NCI-H2107 (cell line): ENCODE measurements around the gene ADGRG2.
"Not testable (repeated sequence)": the region's sequence is repeated elsewhere in the genome, so short reads cannot be mapped to it uniquely, and the experiment has no call there.

Source experiments
- DNase-seq: peaks from one replicate; lab custom pipeline; 2025; lab: John Stamatoyannopoulos, UW

ADGRG2 gene

DNA sequence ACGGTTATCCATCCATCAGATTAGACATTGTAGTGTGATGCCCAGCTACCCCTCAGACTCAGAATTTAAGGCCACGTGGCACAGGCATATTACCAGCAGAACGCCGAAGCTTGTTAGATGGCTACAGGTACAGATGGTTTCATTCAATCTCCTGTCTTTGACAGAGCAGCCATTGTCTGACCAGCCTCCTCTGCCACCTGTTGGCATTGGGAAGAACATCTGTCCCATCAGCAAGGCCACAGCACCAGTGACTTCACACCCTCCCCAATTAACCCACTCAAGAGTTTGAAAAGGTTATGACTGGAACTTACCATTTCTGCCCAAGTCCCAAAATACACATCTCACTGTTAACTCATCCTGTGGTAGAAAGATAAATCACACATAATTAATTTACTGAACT is 116.4 kb downstream of the ADGRG2 start:
- no peak for DNase-seq

DNA sequence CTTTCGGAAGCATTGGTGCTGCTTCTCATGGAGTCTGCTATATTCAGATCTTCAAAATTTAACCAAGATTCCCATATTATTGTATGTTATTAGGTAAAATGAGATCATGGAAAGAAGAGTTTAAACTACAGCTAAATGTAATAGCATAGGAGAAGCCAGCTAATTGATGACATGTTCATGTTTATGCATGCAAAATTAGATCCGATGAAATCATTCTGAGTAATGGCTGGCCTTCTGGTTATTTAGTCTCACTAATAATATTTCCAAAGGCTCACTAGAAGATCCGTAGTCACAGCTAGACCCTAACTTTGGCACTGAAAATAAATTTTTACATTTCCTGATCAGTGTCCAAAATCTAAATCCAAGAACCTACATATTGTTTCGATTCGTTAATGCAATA is 118.5 kb downstream of the ADGRG2 start:
- DNase-seq, result no peak

DNA sequence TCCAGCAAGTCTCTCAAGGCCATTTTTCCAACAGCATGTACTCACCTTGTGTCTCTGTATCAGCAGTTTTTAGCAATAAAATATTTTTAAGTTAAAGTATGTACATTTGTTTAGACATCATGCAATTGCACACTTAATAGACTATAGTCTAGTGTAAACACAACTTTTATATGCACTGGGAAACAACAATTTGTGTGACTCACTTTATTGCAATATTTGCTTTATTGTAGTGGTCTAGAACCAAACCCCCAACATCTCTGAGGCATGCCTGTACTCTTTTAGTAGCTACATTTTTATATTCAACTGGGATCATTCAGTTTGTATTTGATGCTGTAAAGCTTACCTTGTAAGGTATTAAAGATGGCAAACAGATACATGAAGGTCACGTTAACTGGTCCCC is 123.6 kb downstream of the ADGRG2 start:
- DNase-seq, result no peak

DNA sequence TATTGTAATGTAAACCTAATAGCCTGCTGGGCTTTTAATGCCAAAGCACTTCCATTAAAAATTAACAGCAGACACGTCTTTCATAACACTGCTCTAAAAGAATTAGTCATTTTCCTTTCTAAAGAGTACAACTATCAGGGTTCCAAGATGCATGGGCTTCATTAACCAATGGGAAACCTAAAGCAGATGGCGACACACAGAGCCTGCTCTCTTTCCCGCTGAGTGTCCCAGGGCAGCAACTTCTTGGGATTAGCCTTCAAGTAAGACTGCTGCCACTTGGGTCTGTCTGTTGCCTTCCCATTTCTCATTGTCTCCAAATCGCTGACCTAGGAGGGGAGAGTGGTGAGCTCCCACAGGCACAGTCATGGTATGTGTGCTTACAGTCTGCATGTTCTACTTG is 124.4 kb downstream of the ADGRG2 start:
- no peak for DNase-seq

DNA sequence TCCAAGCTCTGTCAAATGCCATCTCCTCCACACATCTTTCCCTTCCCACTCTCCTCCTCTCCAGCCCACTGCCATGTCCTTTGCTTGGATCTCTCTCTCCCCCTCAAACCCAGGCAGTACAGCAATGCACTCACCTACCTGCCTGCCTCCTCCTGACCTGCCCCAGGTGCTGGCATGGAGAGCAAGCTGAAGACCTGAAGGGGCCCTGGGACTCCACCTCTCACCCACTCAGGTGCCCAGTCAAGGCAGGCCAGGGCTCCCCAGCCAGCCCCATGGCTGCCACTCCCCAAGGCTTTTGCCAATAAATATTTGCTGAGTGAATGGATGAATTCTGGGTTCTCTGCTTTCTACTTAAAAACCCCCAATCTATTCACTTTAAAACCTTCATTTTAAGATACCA is 125.7 kb downstream of the ADGRG2 start:
- no peak for DNase-seq

DNA sequence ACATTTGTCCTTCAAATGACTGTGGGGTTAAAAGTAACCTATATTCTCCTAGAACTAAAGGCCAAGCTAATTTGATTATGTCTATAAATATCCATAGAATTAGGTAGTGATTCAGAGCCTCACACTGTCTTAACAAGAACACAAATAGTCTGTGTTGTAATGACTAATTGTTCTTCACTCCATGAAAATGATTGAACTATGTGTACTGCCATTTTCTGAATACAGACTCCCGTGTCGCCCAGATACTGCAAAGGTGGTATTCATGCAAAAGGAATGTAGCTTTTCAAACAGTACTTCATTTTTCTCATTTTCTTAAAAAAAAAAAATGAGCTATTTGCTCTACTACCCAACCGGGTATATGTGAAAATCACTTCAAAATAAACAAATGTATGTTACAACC is 127.0 kb downstream of the ADGRG2 start:
- DNase-seq, result no peak

DNA sequence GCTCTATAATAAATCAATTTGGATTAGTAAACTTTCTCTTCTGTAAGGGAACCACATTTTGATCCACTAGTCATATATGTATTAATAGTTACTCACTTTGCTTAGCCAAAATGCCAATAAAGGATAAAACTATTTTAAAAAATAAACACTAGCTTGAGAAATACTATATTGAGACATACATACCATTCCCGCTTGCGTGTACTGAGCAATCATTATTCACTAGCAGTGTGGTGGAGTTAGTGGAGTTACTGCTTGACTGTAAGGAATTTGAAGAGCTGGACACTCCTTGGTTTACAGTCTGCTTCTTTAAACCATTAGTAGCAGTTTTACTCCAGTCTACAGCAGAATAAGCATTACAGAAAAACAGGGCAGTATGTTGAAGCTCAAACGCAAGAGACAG is 127.6 kb downstream of the ADGRG2 start:
- DNase-seq, result no peak

DNA sequence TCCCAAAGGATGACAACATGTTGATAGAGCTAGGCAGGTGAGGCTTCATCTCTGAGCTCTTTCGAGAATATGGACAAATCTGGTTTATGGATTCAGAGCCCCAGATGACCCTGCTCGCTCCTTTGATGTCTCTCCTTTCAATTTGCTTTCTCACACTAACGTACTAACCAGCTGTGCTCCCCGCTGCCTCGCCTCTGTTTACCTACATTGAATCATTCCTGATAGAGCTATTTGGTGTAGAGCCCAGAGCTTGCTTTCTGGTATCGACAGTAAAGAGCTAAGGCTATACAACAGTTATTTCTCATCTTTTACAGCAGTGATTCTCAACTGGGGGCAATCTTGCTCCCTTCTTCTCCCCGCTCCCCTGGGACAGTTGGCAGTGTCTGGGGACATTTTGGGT is 129.4 kb downstream of the ADGRG2 start:
- no peak for DNase-seq

DNA sequence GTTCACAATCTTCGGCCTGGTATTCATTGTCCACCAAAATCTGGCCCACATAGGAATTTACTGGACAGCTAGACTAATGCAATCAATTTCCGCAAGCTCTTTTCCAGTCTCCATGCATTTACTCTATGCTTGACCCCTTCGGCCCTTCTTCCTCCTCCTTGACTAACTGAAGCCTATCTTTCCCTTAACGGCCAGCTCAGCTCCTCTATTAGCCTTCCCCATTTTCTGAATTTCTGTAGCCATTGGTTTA is 137.2 kb downstream of the ADGRG2 start:
- DNase-seq, result no peak

DNA sequence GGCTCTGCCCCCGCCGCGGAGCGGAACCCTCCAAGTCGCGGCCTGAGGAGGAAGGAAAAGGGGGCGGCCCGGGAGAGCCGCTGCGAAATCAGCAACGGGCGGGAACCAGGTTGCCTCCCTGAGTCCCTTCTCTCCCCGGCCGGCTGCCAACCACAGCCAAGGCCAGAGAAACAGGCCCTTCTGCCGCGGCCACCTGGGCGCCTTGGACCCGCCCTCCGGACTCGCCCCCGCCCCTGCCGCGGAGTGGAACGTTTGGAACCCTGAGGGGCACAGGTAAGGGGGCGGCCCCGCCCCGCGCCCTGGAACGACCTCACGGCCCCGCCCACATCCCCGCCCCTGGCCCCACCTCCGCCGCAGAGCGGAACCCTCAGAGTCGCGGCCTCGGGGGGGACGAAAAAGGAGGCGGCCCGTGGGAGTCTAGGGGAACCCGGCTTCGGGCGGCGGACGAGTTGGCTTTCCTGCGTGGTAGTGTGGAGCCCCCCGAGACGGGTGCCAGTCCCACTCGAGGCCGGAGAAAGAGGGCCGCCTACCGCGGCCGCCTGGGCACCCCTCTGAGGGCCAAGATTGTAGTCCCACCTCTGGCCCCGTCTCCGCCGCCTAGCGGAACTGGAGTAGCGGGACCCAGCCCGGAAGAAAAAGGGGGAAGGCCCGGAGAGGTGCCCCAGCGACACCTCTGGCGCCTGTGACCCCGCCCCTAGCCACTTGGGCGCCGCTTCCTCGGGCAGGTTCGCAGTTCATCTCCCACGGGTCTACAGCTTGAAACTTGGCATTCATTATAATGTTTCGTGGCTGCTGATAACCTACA is 137.7 kb downstream of the ADGRG2 start:
- DNase-seq, result peak; percentile 81

DNA sequence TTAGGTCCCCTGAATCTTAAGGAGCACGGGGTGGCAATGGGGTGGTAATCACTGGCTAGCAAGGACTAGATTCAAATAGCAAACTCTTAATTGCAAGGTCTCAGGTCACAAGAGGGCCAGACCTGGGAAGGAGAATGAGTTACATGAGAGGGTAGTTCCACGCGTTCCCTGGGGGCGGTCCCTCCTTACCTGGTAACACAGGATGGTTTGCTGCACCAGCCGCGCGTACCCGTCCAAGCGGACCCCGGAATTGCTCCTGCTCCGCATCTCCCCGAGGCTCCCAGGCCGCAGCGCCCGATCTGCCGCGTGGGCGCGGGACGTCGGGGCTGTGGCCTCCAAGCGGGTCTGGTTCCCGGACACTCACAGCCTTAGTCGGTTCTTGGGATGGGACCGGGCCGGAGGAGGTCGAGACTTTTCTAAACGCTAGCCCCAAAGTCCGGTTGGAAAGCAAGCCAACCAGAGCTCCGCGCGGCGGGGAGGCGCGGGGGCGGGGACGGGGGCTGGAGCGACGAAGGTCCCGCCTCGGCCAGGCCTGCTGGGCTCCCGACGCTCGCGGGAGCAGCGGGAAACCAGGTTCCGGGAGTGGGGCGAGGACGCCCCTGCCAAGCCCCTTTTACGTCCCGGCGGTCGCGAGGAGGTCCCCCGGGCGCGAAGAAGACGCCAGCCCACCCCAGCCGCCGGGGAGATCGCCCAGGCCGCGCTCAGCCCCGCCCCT is 138.4 kb downstream of the ADGRG2 start, which contains the start of gene PHKA2:
Gene PHKA2 (minus strand): TSS at position 449 of the 715 bp plus-strand sequence. CDS start 182 bp downstream, at position 267.
- no peak for DNase-seq

DNA sequence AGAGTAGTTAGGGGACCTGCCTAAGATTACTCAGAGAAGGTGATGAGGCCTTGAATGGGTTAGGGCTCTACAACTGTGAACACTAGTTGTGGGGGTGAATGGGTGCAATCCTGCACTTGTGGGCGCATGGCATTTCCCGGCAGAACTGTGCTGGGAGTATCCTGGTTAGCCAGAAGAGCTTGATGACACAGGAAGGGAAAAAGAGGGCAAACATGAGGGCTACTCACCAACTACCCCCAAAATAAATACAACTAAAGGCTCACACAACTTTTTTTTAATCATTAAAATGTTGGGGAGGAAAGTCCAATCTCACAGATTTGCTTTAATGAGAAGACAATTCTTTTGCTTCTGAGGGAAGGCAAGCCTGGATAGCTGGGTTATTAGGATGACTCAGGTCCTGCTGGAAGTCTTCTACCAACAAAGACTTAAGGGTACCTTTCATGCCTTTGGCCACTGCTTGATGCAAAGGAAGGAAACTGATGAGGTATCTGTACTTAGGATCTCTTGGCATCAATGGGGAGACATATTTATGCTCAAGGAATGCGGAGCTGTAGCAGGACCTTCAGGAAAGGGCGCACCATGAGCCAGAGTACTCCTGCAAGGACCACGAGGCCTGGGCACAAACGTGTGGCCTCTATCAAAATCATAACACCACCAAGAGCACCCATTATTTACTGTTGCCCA is 141.0 kb downstream of the ADGRG2 start:
- no peak for DNase-seq

DNA sequence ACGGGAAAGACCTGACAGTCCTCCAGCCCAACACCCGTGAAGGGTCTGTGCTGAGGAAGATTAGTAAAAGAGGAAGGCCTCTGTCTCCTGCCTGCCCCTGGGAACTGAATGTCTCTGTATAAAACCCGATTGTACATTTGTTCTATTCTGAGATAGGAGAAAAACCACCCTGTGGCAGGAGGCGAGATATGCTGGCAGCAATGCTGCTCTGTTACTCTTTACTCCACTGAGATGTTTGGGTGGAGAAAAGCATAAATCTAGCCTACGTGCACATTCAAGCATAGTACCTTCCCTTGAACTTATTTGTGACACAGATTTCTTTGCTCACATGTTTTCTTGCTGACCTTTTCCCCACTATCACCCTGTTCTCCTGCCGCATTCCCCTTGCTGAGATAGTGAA is 142.0 kb downstream of the ADGRG2 start:
- DNase-seq, result not testable (repeated sequence)

DNA sequence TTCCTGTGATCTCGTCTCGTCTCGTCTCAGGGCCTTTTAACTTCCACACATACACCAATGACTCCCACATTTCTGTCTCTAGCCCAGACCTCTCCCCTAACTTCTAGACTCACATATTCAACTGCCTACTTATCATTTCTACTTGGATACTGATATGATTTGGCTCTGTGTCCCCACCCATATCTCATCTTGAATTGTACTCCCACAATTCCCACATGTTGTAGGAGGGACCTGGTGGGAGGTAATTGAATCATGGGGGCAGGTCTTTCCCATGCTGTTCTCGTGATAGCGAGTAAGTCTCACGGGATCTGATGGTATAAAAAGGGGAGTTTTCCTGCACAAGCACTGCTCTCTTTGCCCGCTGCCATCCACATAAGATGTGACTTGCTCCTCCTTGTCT is 147.3 kb downstream of the ADGRG2 start:
- no peak for DNase-seq

DNA sequence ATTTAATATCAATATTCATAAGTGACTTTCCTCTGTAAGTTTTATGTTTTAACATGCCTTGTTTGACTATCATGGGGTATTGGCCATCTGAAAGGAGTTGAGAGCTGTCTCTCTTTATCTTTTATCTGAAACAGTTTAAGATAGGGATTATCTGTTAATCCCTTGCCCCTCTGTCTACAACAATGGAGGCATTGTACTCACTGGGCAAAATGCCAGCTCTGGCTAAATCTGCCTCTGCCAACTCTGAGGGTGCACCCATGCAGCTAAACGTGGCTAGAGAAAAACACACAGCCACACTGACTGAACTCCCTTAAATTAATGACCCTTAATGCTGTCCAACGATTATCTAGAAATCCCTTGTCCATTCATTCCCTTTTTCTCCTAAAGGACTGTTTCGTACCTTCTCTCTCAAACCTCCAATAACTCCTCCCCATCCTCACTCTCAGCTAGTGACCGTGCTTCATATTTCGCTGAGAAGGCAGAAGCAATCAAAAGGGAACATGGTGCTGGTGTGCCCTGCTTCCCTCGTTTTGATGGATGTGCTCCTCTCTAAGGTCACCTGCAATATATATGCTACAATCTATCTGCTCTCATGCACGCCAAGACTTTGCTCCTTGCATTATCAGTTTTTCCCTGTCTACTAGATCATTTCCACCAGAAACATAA is 148.6 kb downstream of the ADGRG2 start:
- no peak for DNase-seq

DNA sequence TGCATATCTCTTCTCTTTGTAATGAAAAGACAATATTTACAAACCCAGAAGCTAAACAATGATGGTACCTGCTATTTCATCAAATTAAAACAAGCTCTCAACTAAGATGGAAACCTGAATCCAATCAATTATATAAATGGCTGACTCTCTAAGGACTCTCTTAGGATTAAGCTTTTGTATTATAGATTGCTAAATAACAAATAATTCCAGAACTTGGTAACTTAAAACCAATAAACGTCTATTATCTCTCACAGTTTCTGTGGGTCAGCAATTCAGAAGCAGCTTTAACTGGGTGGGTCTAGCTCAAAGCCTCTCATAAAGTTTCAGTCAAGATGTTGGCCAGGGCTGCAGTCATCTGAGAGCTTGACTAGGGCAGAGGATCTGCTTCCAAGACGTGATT is 150.8 kb downstream of the ADGRG2 start:
- DNase-seq, result no peak

DNA sequence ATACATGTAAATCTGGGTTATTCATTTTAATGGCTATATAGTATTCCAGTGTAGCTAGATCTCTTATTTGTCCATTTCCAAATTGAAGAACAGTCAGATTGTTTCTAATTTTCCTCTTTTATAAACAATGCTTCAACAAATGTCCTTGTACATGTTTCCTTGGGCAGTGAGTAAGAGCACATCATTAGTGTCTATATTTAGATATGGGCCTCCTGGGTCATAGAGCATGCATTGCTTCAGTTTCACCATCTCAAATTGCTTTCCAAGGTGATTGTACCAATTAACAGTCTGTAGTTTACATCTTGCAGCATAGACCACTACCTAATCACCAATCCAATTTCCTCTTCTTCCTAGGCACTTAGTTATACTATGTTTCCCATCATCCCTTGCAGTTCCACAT is 151.8 kb downstream of the ADGRG2 start:
- DNase-seq, result no peak

DNA sequence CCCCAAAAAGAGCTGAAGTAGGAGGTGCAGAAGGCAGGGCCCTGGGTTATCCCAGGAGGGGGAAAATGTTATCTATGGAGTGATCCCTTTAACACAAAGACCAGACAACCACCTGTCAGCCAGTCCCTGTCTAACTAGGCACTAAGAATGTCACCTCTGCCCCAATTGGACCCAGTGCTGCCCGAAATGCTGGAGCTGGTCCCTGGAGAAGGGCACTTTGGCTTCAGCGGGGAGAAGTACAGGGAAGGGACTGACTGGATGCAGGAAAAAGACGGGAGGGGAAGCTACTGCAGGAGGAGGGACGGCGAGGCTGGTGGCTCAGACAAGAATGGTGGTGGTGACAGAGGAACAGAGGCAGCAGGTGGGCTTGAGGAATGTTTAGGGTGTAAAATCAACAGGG is 155.6 kb downstream of the ADGRG2 start:
- no peak for DNase-seq

DNA sequence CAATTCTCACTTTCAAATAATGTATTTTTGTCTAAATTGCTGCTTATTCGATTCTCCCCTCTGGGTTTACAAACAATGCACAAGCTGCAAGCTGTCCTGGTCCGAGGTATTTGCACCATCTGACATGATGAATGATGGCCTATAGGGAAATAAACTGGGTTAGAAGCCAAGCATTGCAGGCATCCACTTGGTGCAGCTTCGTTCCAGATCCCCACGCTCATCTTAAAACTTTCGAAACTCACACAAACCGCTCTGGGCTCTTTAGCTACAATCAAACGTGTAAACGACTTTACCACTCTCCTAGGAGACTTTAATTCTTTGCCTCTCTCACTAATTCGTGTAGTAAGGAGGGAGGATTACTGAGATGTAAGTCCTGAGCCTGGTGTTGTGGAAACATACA is 157.4 kb downstream of the ADGRG2 start:
- no peak for DNase-seq

DNA sequence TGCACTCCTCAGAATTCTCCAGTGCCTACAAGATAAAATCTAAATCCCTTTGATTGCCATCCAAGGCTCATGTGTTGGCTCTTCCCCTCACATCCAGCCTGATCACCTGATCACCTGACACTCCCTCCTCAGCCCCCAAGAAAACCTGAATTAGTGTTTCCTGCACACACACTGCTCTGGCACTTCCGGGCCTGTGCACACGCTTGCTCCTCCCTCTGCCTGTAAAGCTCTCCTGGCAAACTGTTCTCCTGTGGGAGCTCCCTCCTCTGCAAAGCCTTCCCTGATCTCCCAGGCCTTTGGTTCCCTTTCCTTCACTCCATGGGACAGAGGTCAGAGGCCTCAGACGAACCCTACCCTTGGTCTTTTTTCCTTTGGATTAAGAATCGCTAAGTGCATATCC is 158.2 kb downstream of the ADGRG2 start:
- no peak for DNase-seq

DNA sequence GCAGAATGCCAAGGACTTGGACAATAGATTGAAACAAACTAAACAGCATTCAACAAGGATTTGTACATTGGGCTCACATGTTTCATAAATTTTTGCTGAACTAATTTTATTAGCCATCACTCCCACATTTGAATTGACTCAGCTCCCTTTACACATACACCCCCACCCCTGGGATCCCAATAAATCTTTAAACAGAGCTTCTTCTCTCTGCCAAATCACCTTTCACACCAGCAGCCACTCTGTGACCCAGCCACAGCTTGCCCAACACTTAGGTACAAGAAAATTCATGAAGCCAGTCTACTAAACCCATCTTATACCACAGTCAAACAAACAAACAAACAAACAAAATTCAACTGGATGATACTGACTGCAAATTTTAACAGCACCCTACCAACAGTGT is 159.9 kb downstream of the ADGRG2 start:
- DNase-seq, result no peak

DNA sequence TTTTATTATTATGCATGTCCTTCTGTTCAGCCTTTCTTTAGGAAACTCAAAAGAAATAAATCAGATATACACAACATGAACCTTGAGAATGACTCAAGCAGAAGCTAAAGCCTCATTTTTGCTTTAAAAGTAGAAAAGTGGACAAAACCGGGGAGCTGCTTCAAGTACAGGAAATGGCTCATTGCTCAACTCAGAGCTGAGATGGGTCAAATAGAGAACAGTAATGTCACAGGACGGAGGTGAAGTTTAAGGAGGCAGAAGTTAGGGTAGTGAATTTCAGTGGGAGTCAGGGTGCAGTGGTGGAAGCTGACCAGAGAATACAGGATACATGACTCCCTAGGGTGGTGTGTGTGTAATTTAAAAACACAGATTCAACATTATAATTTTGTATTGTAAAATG is 160.6 kb downstream of the ADGRG2 start:
- no peak for DNase-seq
